Measurements from ENCODE around the gene GABBR2.
"Not testable (repeated sequence)": the region's sequence is repeated elsewhere in the genome, so short reads cannot be mapped to it uniquely, and the experiment has no call there.

Gene GABBR2

GRCh38 chr9:98514841-98515240, 193.9 kb downstream of the GABBR2 start:
- TF ChIP-seq CTCF (conservative IDR thresholded peaks at IDR 0.05): no peak
- H3K27ac ChIP-seq: no peak overlapping the region

GRCh38 chr9:98508217-98508919, 200.4 kb downstream of the GABBR2 start:
- H3K27ac ChIP-seq: not testable (repeated sequence)

- no peak overlapping the region for H3K27ac ChIP-seq
- TF ChIP-seq CTCF (conservative IDR thresholded peaks at IDR 0.05): no peak
Observed at GRCh38 chr9:98506422-98507054, 202.2 kb downstream of the GABBR2 start.

- no peak overlapping the region for H3K27ac ChIP-seq
- no peak for TF ChIP-seq CTCF (conservative IDR thresholded peaks at IDR 0.05)
Observed at GRCh38 chr9:98504298-98505282, 204.1 kb downstream of the GABBR2 start.

- TF ChIP-seq CTCF (conservative IDR thresholded peaks at IDR 0.05): no peak
- H3K27ac ChIP-seq: no peak overlapping the region
Observed at GRCh38 chr9:98503867-98504266, 204.9 kb downstream of the GABBR2 start.

- no peak for TF ChIP-seq CTCF (conservative IDR thresholded peaks at IDR 0.05)
- H3K27ac ChIP-seq: no peak overlapping the region
Observed at GRCh38 chr9:98502976-98503325, 205.8 kb downstream of the GABBR2 start.

GRCh38 chr9:98502311-98502975, 206.3 kb downstream of the GABBR2 start:
- H3K27ac ChIP-seq: no peak overlapping the region
- no peak for TF ChIP-seq CTCF (conservative IDR thresholded peaks at IDR 0.05)

All from VCaP (cell line).